ENCODE data around the gene NKX3-2. TPM values are rescaled to one million over a fixed set of nuclear protein-coding genes. Genes with fewer than 3 reads are reported as not detected.

Gene NKX3-2
- total RNA-seq, 1 experiment from 2014 or later, result 0.07 TPM

- Histone ChIP-seq H3K27ac (ENCODE audit: low read length) (no peak overlapping the region), H3K4me2 (ENCODE audit: low read length) (no peak overlapping the region), H3K27me3 (ENCODE audit: low read length) (peaks cover 45% of the 10 kb centered on the region), H2AFZ (ENCODE audit: low read length) (no peak overlapping the region), H4K20me1 (ENCODE audit: low read length) (no peaks in the 10 kb centered on the region), H3K9me2 (replicated peaks; ENCODE audit: low read length) (no peaks in the 10 kb centered on the region), H3K9me3 (ENCODE audit: low read length) (no peaks in the 10 kb centered on the region), H3K4me3 (ENCODE audit: low read length) (no peak overlapping the region), H3F3A (ENCODE audit: low read length, unreplicated experiment) (no peaks in the 10 kb centered on the region), H3K9ac (ENCODE audit: low read length) (no peak overlapping the region), H3K36me3 (ENCODE audit: low read depth, low read length) (no peaks in the 10 kb centered on the region), H3K79me2 (ENCODE audit: low read length) (no peaks in the 10 kb centered on the region), H3K4me1 (ENCODE audit: insufficient read depth, low read length) (peaks cover 5% of the 10 kb centered on the region)
- intact Hi-C loops (cut with micrococcal nuclease), result no loop called here
- no peak for ATAC-seq
- ChIA-PET CTCF (no interaction called here), POLR2A (ENCODE audit: unreplicated experiment) (no interaction called here)
- no peak for DNase-seq
- TF ChIP-seq EZH2 (IDR thresholded peaks at IDR 0.05; ENCODE audit: low read length, unreplicated experiment) (no peak), CTCF (conservative IDR thresholded peaks at IDR 0.05; ENCODE audit: low read depth, low read length) (no peak), EZH2phosphoT487 (IDR thresholded peaks at IDR 0.05; ENCODE audit: borderline replicate concordance, low read length) (no peak)
- BruUV-seq (replicated peaks), result no TSS peak
Measured at GRCh38 chr4:13541720-13542576, 2.4 kb downstream of the NKX3-2 start.

- Histone ChIP-seq H3K4me3 (ENCODE audit: low read length) (no peak overlapping the region), H3K79me2 (ENCODE audit: low read length) (no peaks in the 10 kb centered on the region), H3K27ac (ENCODE audit: low read length) (no peak overlapping the region), H3K27me3 (ENCODE audit: low read length) (peaks cover 45% of the 10 kb centered on the region), H3K4me2 (ENCODE audit: low read length) (no peak overlapping the region), H3K36me3 (ENCODE audit: low read depth, low read length) (no peaks in the 10 kb centered on the region), H3K4me1 (ENCODE audit: insufficient read depth, low read length) (peaks cover 5% of the 10 kb centered on the region), H3K9ac (ENCODE audit: low read length) (no peak overlapping the region), H3K9me3 (ENCODE audit: low read length) (no peaks in the 10 kb centered on the region), H4K20me1 (ENCODE audit: low read length) (no peaks in the 10 kb centered on the region), H3F3A (ENCODE audit: low read length, unreplicated experiment) (no peaks in the 10 kb centered on the region), H2AFZ (ENCODE audit: low read length) (no peak overlapping the region), H3K9me2 (replicated peaks; ENCODE audit: low read length) (no peaks in the 10 kb centered on the region)
- DNase-seq (no peak), ATAC-seq (no peak)
- BruUV-seq (replicated peaks), result no TSS peak
- ChIA-PET CTCF (no interaction called here), POLR2A (ENCODE audit: unreplicated experiment) (no interaction called here)
- TF ChIP-seq EZH2 (IDR thresholded peaks at IDR 0.05; ENCODE audit: low read length, unreplicated experiment) (no peak), EZH2phosphoT487 (IDR thresholded peaks at IDR 0.05; ENCODE audit: borderline replicate concordance, low read length) (no peak), CTCF (conservative IDR thresholded peaks at IDR 0.05; ENCODE audit: low read depth, low read length) (no peak)
- intact Hi-C loops (cut with micrococcal nuclease), result no loop called here
Measured at GRCh38 chr4:13541176-13541604, 3.1 kb downstream of the NKX3-2 start.
